ENCODE data around the gene MAP3K5. TPM values are rescaled to one million over a fixed set of nuclear protein-coding genes. Genes with fewer than 3 reads are reported as not detected.
A peak's percentile ranks its signal among the peaks of the same experiment; 100 is the strongest.

Gene MAP3K5
- total and polyA plus RNA-seq, 2 donors (not counting 1 experiment from before 2014, with no cell fraction given): 10.9 to 62.6 TPM

DNA sequence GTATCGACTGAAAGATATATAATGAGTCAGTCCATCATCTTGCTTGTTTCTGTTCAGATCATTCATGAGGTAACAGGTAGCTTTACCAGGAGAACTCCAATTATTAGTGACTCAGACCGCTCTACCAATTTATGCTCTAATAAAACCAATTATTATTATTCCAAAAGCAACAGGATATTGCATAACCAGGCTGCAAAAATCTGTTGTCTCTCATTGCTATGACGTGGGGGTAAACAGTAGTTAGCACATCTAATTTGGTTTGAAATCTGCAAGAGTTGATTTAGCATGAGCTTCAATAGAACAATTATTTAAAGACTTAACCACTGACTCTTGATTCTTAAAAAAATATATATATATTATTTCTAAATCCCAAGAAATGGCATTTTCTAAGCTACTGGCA, 151.1 kb downstream of the MAP3K5 start:
- H3K9me3 ChIP-seq (ENCODE audit: control insufficient read depth, insufficient read depth, low read depth, low read length): no peaks in the 10 kb centered on the region
- no peaks in the 10 kb centered on the region for H3K27me3 ChIP-seq (ENCODE audit: control insufficient read depth, insufficient read depth, low read length)
- H3K4me2 ChIP-seq (ENCODE audit: extremely low read depth, insufficient read depth, low read length): no peak overlapping the region
- no peaks in the 10 kb centered on the region for H4K20me1 ChIP-seq (ENCODE audit: control insufficient read depth, extremely low read depth, insufficient read depth, low read length)
- H3K79me2 ChIP-seq (ENCODE audit: control insufficient read depth, insufficient read depth, low read length): no peaks in the 10 kb centered on the region
- no peak overlapping the region for H3K9ac ChIP-seq (ENCODE audit: insufficient read depth, low read length)
- peak in 1 of 2 donors; percentile 20 for DNase-seq (ENCODE audit: low read depth in 2 of 2)
- no peak overlapping the region for H3K27ac ChIP-seq (ENCODE audit: insufficient read depth, low read length)
- no peak overlapping the region for H2AFZ ChIP-seq (ENCODE audit: low read length)
- H3K4me3 ChIP-seq (replicated peaks in 1 of 4; ENCODE audit: control extremely low read depth in 1 of 4, insufficient read depth in 1 of 4, low read depth in 3 of 4, low read length in 4 of 4): no peak overlapping the region
- H3K36me3 ChIP-seq (ENCODE audit: control insufficient read depth, insufficient read depth, low read length): peaks cover 2% of the 10 kb centered on the region
- no peak for TF ChIP-seq EZH2 (IDR thresholded peaks at IDR 0.05; ENCODE audit: low read length, missing control alignments)
- TF ChIP-seq, protein P1, sequence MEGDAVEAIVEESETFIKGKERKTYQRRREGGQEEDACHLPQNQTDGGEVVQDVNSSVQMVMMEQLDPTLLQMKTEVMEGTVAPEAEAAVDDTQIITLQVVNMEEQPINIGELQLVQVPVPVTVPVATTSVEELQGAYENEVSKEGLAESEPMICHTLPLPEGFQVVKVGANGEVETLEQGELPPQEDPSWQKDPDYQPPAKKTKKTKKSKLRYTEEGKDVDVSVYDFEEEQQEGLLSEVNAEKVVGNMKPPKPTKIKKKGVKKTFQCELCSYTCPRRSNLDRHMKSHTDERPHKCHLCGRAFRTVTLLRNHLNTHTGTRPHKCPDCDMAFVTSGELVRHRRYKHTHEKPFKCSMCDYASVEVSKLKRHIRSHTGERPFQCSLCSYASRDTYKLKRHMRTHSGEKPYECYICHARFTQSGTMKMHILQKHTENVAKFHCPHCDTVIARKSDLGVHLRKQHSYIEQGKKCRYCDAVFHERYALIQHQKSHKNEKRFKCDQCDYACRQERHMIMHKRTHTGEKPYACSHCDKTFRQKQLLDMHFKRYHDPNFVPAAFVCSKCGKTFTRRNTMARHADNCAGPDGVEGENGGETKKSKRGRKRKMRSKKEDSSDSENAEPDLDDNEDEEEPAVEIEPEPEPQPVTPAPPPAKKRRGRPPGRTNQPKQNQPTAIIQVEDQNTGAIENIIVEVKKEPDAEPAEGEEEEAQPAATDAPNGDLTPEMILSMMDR (conservative IDR thresholded peaks at IDR 0.05 in 1 of 2, IDR thresholded peaks at IDR 0.05 in 1 of 2; ENCODE audit: low read depth in 1 of 2, low read length in 2 of 2): no peak
- no peaks in the 10 kb centered on the region for H3K4me1 ChIP-seq (ENCODE audit: control insufficient read depth, extremely low read depth, insufficient read depth, low read length)

DNA sequence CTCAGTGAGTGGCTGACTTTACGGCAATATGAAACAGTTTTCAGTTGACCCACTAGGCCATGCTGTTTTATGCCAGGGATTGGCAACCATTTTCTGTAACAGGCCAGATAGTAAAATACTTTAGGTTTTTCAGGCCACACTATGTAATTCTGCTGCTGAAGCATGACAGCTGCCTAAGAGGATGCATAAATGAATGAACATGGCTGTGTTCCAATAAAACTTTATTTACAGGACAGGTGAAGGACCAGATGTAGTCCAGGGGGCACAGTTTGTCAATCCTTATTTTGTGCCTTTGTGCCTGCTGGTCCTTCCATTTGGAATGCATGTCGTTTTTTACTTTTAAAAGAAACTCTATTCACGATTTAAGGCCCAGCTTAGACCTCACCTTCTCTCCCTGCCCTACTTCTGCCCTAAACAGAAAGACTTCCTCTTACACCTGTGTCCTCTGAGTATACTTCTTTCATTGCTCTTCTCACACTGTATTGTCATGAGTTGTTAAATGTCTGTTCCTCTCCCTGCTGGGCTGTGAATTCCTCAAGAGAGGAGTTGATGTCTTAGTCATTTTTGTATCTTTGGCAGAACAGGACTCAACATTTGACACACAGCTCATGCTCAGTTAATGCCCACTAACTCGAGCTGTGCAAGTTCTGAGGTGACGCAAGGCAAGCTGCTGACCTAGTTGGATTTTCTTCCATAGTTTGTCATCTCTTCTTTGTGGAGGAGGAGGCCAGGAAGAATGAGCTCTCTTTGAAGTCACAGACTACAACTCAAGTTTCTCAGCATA, 152.0 kb downstream of the MAP3K5 start:
- Histone ChIP-seq H3K9me3 (ENCODE audit: control insufficient read depth, insufficient read depth, low read depth, low read length) (no peaks in the 10 kb centered on the region), H3K4me1 (ENCODE audit: control insufficient read depth, extremely low read depth, insufficient read depth, low read length) (no peaks in the 10 kb centered on the region), H3K4me3 (replicated peaks in 1 of 4; ENCODE audit: control extremely low read depth in 1 of 4, insufficient read depth in 1 of 4, low read depth in 3 of 4, low read length in 4 of 4) (no peak overlapping the region), H2AFZ (ENCODE audit: low read length) (no peak overlapping the region), H3K36me3 (ENCODE audit: control insufficient read depth, insufficient read depth, low read length) (peaks cover 2% of the 10 kb centered on the region), H3K27ac (ENCODE audit: insufficient read depth, low read length) (no peak overlapping the region), H3K27me3 (ENCODE audit: control insufficient read depth, insufficient read depth, low read length) (no peaks in the 10 kb centered on the region), H3K79me2 (ENCODE audit: control insufficient read depth, insufficient read depth, low read length) (no peaks in the 10 kb centered on the region), H3K4me2 (ENCODE audit: extremely low read depth, insufficient read depth, low read length) (no peak overlapping the region), H3K9ac (ENCODE audit: insufficient read depth, low read length) (no peak overlapping the region), H4K20me1 (ENCODE audit: control insufficient read depth, extremely low read depth, insufficient read depth, low read length) (no peaks in the 10 kb centered on the region)
- TF ChIP-seq, protein P1 (conservative IDR thresholded peaks at IDR 0.05 in 1 of 2, IDR thresholded peaks at IDR 0.05 in 1 of 2; ENCODE audit: low read depth in 1 of 2, low read length in 2 of 2): no peak
- no peak for TF ChIP-seq EZH2 (IDR thresholded peaks at IDR 0.05; ENCODE audit: low read length, missing control alignments)
- DNase-seq (ENCODE audit: low read depth in 2 of 2): peak; percentile 64 to 66

DNA sequence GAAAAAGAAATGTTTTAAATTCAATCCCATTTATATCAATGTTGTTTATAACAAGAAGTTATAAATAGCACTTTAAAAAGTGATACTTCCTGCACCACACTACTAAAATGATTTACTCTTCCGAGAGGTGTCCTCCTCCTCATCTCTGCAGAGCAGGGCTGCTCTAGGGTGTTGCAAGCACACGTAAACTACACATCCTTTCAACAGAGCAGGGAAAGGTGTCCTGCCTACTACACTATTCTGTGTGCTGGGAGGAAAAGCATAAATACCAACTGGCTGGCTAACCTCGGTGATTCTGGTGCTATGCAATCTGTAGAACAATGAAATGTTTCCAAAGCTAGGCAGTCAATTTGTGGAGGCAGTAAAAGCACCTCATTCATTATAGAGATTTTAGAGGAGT, 152.6 kb downstream of the MAP3K5 start:
- no peak overlapping the region for H2AFZ ChIP-seq (ENCODE audit: low read length)
- no peaks in the 10 kb centered on the region for H3K27me3 ChIP-seq (ENCODE audit: control insufficient read depth, insufficient read depth, low read length)
- H4K20me1 ChIP-seq (ENCODE audit: control insufficient read depth, extremely low read depth, insufficient read depth, low read length): no peaks in the 10 kb centered on the region
- TF ChIP-seq, protein P1 (conservative IDR thresholded peaks at IDR 0.05 in 1 of 2, IDR thresholded peaks at IDR 0.05 in 1 of 2; ENCODE audit: low read depth in 1 of 2, low read length in 2 of 2): no peak
- TF ChIP-seq EZH2 (IDR thresholded peaks at IDR 0.05; ENCODE audit: low read length, missing control alignments): no peak
- no peaks in the 10 kb centered on the region for H3K9me3 ChIP-seq (ENCODE audit: control insufficient read depth, insufficient read depth, low read depth, low read length)
- no peak overlapping the region for H3K4me3 ChIP-seq (replicated peaks in 1 of 4; ENCODE audit: control extremely low read depth in 1 of 4, insufficient read depth in 1 of 4, low read depth in 3 of 4, low read length in 4 of 4)
- no peak overlapping the region for H3K9ac ChIP-seq (ENCODE audit: insufficient read depth, low read length)
- no peak for DNase-seq (ENCODE audit: low read depth in 2 of 2)
- peaks cover 2% of the 10 kb centered on the region for H3K36me3 ChIP-seq (ENCODE audit: control insufficient read depth, insufficient read depth, low read length)
- H3K4me1 ChIP-seq (ENCODE audit: control insufficient read depth, extremely low read depth, insufficient read depth, low read length): no peaks in the 10 kb centered on the region
- no peak overlapping the region for H3K4me2 ChIP-seq (ENCODE audit: extremely low read depth, insufficient read depth, low read length)
- no peak overlapping the region for H3K27ac ChIP-seq (ENCODE audit: insufficient read depth, low read length)
- no peaks in the 10 kb centered on the region for H3K79me2 ChIP-seq (ENCODE audit: control insufficient read depth, insufficient read depth, low read length)
